Upper lobe of left lung (tissue), 6 donors: Measurements from ENCODE around the gene PARN. TPM values are rescaled to one million over a fixed set of nuclear protein-coding genes. Genes with fewer than 3 reads are reported as not detected.

Experiments
- ATAC-seq, 2 donors: fragments of 200-7000 bp; cut with Tn5 transposase; one replicate each; pipeline ENCODE4 v1.9.1; 2022; ENCODE audit warnings: mild to moderate bottlenecking in 2 of 2, moderate library complexity in 2 of 2; ENCODE audit not compliant: low FRiP score in 2 of 2
- DNase-seq, 2 donors: peaks; one replicate each; pipeline ENCODE4 v3.0.0-alpha.2; 2019 to 2020
- H3K27ac ChIP-seq, 4 donors: fragments of 200-600 bp; sonication (generic); one replicate each; pipeline ENCODE4 v1.5.1; 2016 to 2019
- H3K27me3 ChIP-seq, 4 donors: fragments of 200-600 bp; sonication (generic); one replicate each; pipeline ENCODE4 v1.5.1; 2017 to 2019
- H3K36me3 ChIP-seq, 4 donors: fragments of 200-600 bp; sonication (generic); one replicate each; pipeline ENCODE4 v1.5.1; 2016 to 2019
- H3K4me1 ChIP-seq, 4 donors: fragments of 200-600 bp; sonication (generic); one replicate each; pipeline ENCODE4 v1.5.1; 2018 to 2019
- H3K4me3 ChIP-seq, 4 donors: fragments of 200-600 bp; sonication (generic); one replicate each; pipeline ENCODE4 v1.5.1; 2017 to 2019; ENCODE audit warnings: mild to moderate bottlenecking in 2 of 4, moderate library complexity in 1 of 4
- H3K9me3 ChIP-seq, 4 donors: fragments of 200-600 bp; sonication (generic); one replicate each; pipeline ENCODE4 v1.5.1; 2018 to 2019
- CTCF ChIP-seq, 6 experiments: fragments of 450-650 bp in 4 of 6; fragments of 200-600 bp in 2 of 6; sonication (generic) in 2 of 6; IDR thresholded peaks; one replicate each; pipeline ENCODE4 v1.5.1; 2016 to 2019; ENCODE audit warnings: antibody characterized with exemption in 6 of 6
- EP300 ChIP-seq, 4 donors: sonication (generic); formaldehyde crosslinking; IDR thresholded peaks; one replicate each; pipeline ENCODE4 v1.5.1; 2017; ENCODE audit warnings: antibody characterized with exemption in 4 of 4, control low read depth in 2 of 4
- POLR2A ChIP-seq, 4 donors: fragments of 450-650 bp; IDR thresholded peaks; one replicate each; pipeline ENCODE4 v1.5.1; 2016 to 2017; ENCODE audit warnings: antibody characterized with exemption in 4 of 4, mild to moderate bottlenecking in 2 of 4
- POLR2AphosphoS5 ChIP-seq, 2 donors: sonication (generic); formaldehyde crosslinking; IDR thresholded peaks; one replicate each; pipeline ENCODE4 v1.5.1; 2017; ENCODE audit warnings: antibody characterized with exemption in 2 of 2
- WGBS, 2 donors: methylation state at CpG; one replicate each; pipeline ENCODE4 v1.1.5; 2017 to 2018; 5-methylcytosine and 5-hydroxymethylcytosine counted together
- total RNA-seq, 6 donors: library from RNA; depleted of rRNA in 4 of 6; stranded (reverse); fragments of >200 nt in 4 of 6; gene quantifications; one replicate each; pipeline versions ENCODE4 v1.1.0 to v1.2.1, GENCODE V29; 2016 to 2021
- donor health status: DM: no; HTN: no; CAD: no; lungs with moderate emphysema.
- donor health status: DM: no; HTN: yes; CAD: no; lungs with severe emphysema.

The PARN gene
- total RNA-seq, 6 donors from 2014 or later, result 25.6 to 133 (median 37.3) TPM

GRCh38 chr16:14565688-14566025 is 64.4 kb downstream of the PARN start:
- no peaks in the 10 kb centered on the region for H3K9me3 ChIP-seq
- no peak for TF ChIP-seq POLR2A (IDR thresholded peaks at IDR 0.05)
- TF ChIP-seq CTCF (IDR thresholded peaks at IDR 0.05), result no peak
- TF ChIP-seq POLR2AphosphoS5 (IDR thresholded peaks at IDR 0.05), result no peak
- no peak for TF ChIP-seq EP300 (IDR thresholded peaks at IDR 0.05)
- H3K27ac ChIP-seq, result no peak overlapping the region
- H3K36me3 ChIP-seq, result no peaks in the 10 kb centered on the region
- ATAC-seq (no peak), DNase-seq (no peak)
- H3K4me3 ChIP-seq, result no peak overlapping the region
- peaks cover 12 to 42% (median 31%) of the 10 kb centered on the region in 4 donors for H3K4me1 ChIP-seq
- H3K27me3 ChIP-seq, result no peaks in the 10 kb centered on the region
- WGBS, 2 donors, result 83 to 91% methylated on average over 2 of the region's 2 CpGs

- ATAC-seq (no peak), DNase-seq (no peak)
- 31 to 39% methylated on average over 5 of the region's 5 CpGs for whole genome bisulfite sequencing, 2 donors
- no peak overlapping the region for H3K4me3 ChIP-seq
- H3K9me3 ChIP-seq, result no peaks in the 10 kb centered on the region
- H3K4me1 ChIP-seq, result peaks cover 17 to 47% (median 32%) of the 10 kb centered on the region in 4 donors
- TF ChIP-seq CTCF (IDR thresholded peaks at IDR 0.05) (no peak), EP300 (IDR thresholded peaks at IDR 0.05) (no peak), POLR2AphosphoS5 (IDR thresholded peaks at IDR 0.05) (no peak), POLR2A (IDR thresholded peaks at IDR 0.05) (no peak)
- H3K27me3 ChIP-seq, result no peaks in the 10 kb centered on the region
- no peak overlapping the region for H3K27ac ChIP-seq
- no peaks in the 10 kb centered on the region for H3K36me3 ChIP-seq
Measured at GRCh38 chr16:14564861-14565687, 65.0 kb downstream of the PARN start.

GRCh38 chr16:14564323-14564722 is 65.7 kb downstream of the PARN start:
- Histone ChIP-seq H3K4me3 (no peak overlapping the region), H3K36me3 (no peaks in the 10 kb centered on the region), H3K27ac (peak overlapping the region in 1 of 4 donors; percentile 28), H3K4me1 (peaks cover 20 to 50% (median 32%) of the 10 kb centered on the region in 4 donors), H3K27me3 (no peaks in the 10 kb centered on the region), H3K9me3 (no peaks in the 10 kb centered on the region)
- 71 to 74% methylated on average over 9 of the region's 9 CpGs for WGBS, 2 donors
- no peak for TF ChIP-seq POLR2A (IDR thresholded peaks at IDR 0.05)
- no peak for TF ChIP-seq EP300 (IDR thresholded peaks at IDR 0.05)
- no peak for TF ChIP-seq POLR2AphosphoS5 (IDR thresholded peaks at IDR 0.05)
- TF ChIP-seq CTCF (IDR thresholded peaks at IDR 0.05), result no peak
- ATAC-seq (peak in 1 of 2 donors; percentile 26), DNase-seq (no peak)

GRCh38 chr16:14562691-14563491 is 67.2 kb downstream of the PARN start:
- DNase-seq (peak in 1 of 2 donors; percentile 43), ATAC-seq (peak; percentile 54 to 81)
- Histone ChIP-seq H3K4me3 (no peak overlapping the region), H3K27ac (no peak overlapping the region), H3K27me3 (no peaks in the 10 kb centered on the region), H3K36me3 (peaks cover 0 to 1% (median 0%) of the 10 kb centered on the region in 4 donors), H3K9me3 (no peaks in the 10 kb centered on the region), H3K4me1 (peaks cover 20 to 50% (median 32%) of the 10 kb centered on the region in 4 donors)
- 74 to 79% methylated on average over 7 to 8 of the region's 8 CpGs for WGBS, 2 donors
- no peak for TF ChIP-seq POLR2A (IDR thresholded peaks at IDR 0.05)
- TF ChIP-seq CTCF (IDR thresholded peaks at IDR 0.05), result peak in 2 of 6 experiments; percentile 29
